K562 (cell line): ENCODE measurements around the gene B3GNT9. TPM values are rescaled to one million over a fixed set of nuclear protein-coding genes. Genes with fewer than 3 reads are reported as not detected.

ENCODE experiments used
- ATAC-seq: fragments of 200-7000 bp; cut with Tn5 transposase; 3 replicates; pipeline ENCODE4 v1.9.1; 2020; ENCODE audit warnings: moderate library complexity
- BruUV-seq: library from RNA; stranded (reverse); fragments of 400-500 nt; replicated peaks from 2 replicates; lab custom pipeline; 2021; lab: Mats Ljungman, UMichigan
- CTCF ChIA-PET: fragments of 300-600 bp; formaldehyde crosslinking; extraction: SDS; loops from one replicate; lab custom pipeline; 2021; ENCODE audit warnings: low intra/inter-chr PET ratio; lab: Yijun Ruan, JAX
- POLR2A ChIA-PET: fragments of 300-600, 350-650 bp; sonication (Branson Sonifier 250); formaldehyde crosslinking; extraction: SDS; loops from one replicate; lab custom pipeline; 2021; ENCODE audit warnings: antibody characterized with exemption, inconsistent platforms; lab: Yijun Ruan, JAX
- DNase-seq, 4 experiments: peaks; one replicate each; pipeline versions ENCODE4 v3.0.0 to v3.0.0-alpha.2; 2011 to 2018; ENCODE audit warnings: low spot score in 3 of 4, mixed read lengths in 3 of 4; ENCODE audit errors: extremely low read depth in 1 of 4
- FAIRE-seq: peaks from 2 replicates; lab custom pipeline; 2011; peaks lifted over from hg19 to GRCh38; lab: Jason Lieb, UNC
- H2AFZ ChIP-seq: 2 replicates; pipeline ENCODE4 v1.6.0; 2011; ENCODE audit warnings: low read depth, low read length, control low read depth, inconsistent platforms
- H3K27ac ChIP-seq: fragments of 200-600 bp; 3 replicates; pipeline ENCODE4 v1.8.0; 2011; ENCODE audit warnings: low read depth, mild to moderate bottlenecking, control low read depth, inconsistent platforms, low read length, moderate library complexity, mixed read lengths; ENCODE audit errors: extremely low read depth
- H3K27me3 ChIP-seq, 2 experiments: fragments of 300-600 bp in 1 of 2; 2 replicates in 1 of 2; 3 replicates in 1 of 2; pipeline versions ENCODE4 v1.6.0 to v1.8.0; 2011; ENCODE audit warnings: inconsistent platforms in 2 of 2, low read length in 2 of 2, mild to moderate bottlenecking in 1 of 2, mixed read lengths in 1 of 2, moderate library complexity in 1 of 2; ENCODE audit not compliant: control insufficient read depth in 2 of 2, insufficient read depth in 2 of 2
- H3K36me3 ChIP-seq: fragments of 300-600 bp; 3 replicates; pipeline ENCODE4 v1.8.0; 2011; ENCODE audit warnings: mild to moderate bottlenecking, low read length, inconsistent platforms; ENCODE audit not compliant: control insufficient read depth, insufficient read depth
- H3K4me1 ChIP-seq, 2 experiments: fragments of 200-600 bp in 1 of 2; replicated peaks in 1 of 2; 2 replicates in 1 of 2; 3 replicates in 1 of 2; pipeline versions ENCODE4 v1.5.1 to v1.8.0; 2011; ENCODE audit warnings: inconsistent platforms in 2 of 2, low read length in 2 of 2, mild to moderate bottlenecking in 1 of 2, mixed read lengths in 1 of 2, moderate library complexity in 1 of 2; ENCODE audit not compliant: control insufficient read depth in 2 of 2, insufficient read depth in 2 of 2
- H3K4me2 ChIP-seq: 2 replicates; pipeline ENCODE4 v1.6.1; 2011; ENCODE audit warnings: low read length, control low read depth, inconsistent platforms, mixed read lengths; ENCODE audit not compliant: insufficient read depth
- H3K4me3 ChIP-seq: fragments of 200-600 bp; sonication (generic), shearing (Covaris generic); 2 replicates; pipeline ENCODE4 v1.5.1; 2016; ENCODE audit warnings: control low read depth, inconsistent platforms
- H3K79me2 ChIP-seq: fragments of 200-600 bp; 3 replicates; pipeline ENCODE4 v1.8.0; 2011; ENCODE audit warnings: low read length, inconsistent platforms; ENCODE audit not compliant: control insufficient read depth, insufficient read depth
- H3K9ac ChIP-seq, 2 experiments: 2 replicates each; pipeline versions ENCODE4 v1.6.0 to v1.6.1; 2011; ENCODE audit warnings: low read depth in 2 of 2, low read length in 2 of 2, control low read depth in 1 of 2, inconsistent platforms in 1 of 2, mild to moderate bottlenecking in 1 of 2, mixed read lengths in 1 of 2; ENCODE audit not compliant: insufficient read depth in 1 of 2
- H3K9me1 ChIP-seq: one replicate; pipeline ENCODE4 v1.6.0; 2011; ENCODE audit warnings: inconsistent platforms, mild to moderate bottlenecking, low read length, moderate library complexity; ENCODE audit not compliant: control insufficient read depth, insufficient read depth
- H3K9me3 ChIP-seq: replicated peaks from 2 replicates; pipeline ENCODE4 v1.5.1; 2011; ENCODE audit warnings: low read depth, low read length, inconsistent platforms; ENCODE audit not compliant: control insufficient read depth, insufficient read depth
- H4K20me1 ChIP-seq: replicated peaks from 2 replicates; pipeline ENCODE4 v1.6.1; 2011; ENCODE audit warnings: low read length, inconsistent platforms, mixed read lengths; ENCODE audit not compliant: control insufficient read depth, insufficient read depth
- CBX2 ChIP-seq: fragments of 200-600 bp; sonication (generic); IDR thresholded peaks from one replicate; pipeline ENCODE4 v1.6.1; 2012; ENCODE audit warnings: mild to moderate bottlenecking, low read length, inconsistent platforms; ENCODE audit not compliant: insufficient read depth, poor library complexity, severe bottlenecking
- CEBPB ChIP-seq: fragments of 450-650 bp; IDR thresholded peaks from 2 replicates; pipeline ENCODE4 v1.6.1; 2016; ENCODE audit warnings: missing genetic modification characterization, missing compliant biosample characterization
- EHMT2 ChIP-seq: fragments of 450-650 bp; IDR thresholded peaks from 2 replicates; pipeline ENCODE4 v1.6.1; 2018; ENCODE audit warnings: antibody characterized with exemption
- FOXJ2 ChIP-seq: fragments of 200-800 bp; sonication (Bioruptor generic); IDR thresholded peaks from 2 replicates; pipeline ENCODE4 v1.6.1; 2016; ENCODE audit warnings: missing genetic modification characterization, missing compliant biosample characterization
- KAT2B ChIP-seq: IDR thresholded peaks from one replicate; pipeline ENCODE4 v1.6.1; 2012; ENCODE audit warnings: low read depth, mild to moderate bottlenecking, control low read depth, inconsistent platforms, low read length, moderate library complexity
- MECOM ChIP-seq: fragments of 250-450 bp; sonication (Bioruptor Pico); IDR thresholded peaks from 2 replicates; pipeline ENCODE4 v1.8.0; 2022; ENCODE audit warnings: inconsistent platforms
- NKRF ChIP-seq: fragments of 450-650 bp; IDR thresholded peaks from 2 replicates; pipeline ENCODE4 v1.6.1; 2016; ENCODE audit warnings: borderline replicate concordance
- PHF21A ChIP-seq: fragments of 450-650 bp; IDR thresholded peaks from 2 replicates; pipeline ENCODE4 v1.6.1; 2017; ENCODE audit warnings: low read depth, borderline replicate concordance
- RFX7 ChIP-seq: fragments of 250-450 bp; sonication (Bioruptor Pico); IDR thresholded peaks from 2 replicates; pipeline ENCODE4 v1.5.1; 2021; ENCODE audit warnings: mild to moderate bottlenecking
- SAFB ChIP-seq: fragments of 200-400 bp; formaldehyde crosslinking; IDR thresholded peaks from 2 replicates; pipeline ENCODE4 v1.6.1; 2017; ENCODE audit warnings: low read depth, low read length, borderline replicate concordance
- TAL1 ChIP-seq: fragments of 450-650 bp; IDR thresholded peaks from 2 replicates; pipeline ENCODE4 v1.6.1; 2016; ENCODE audit warnings: mild to moderate bottlenecking
- USF1 ChIP-seq: sonication (generic); formaldehyde crosslinking; IDR thresholded peaks from 2 replicates; pipeline ENCODE4 v1.9.0; 2022; ENCODE audit warnings: mild to moderate bottlenecking, missing genetic modification reagents
- ZFX ChIP-seq: sonication (generic); formaldehyde crosslinking; IDR thresholded peaks from 2 replicates; pipeline ENCODE4 v1.8.0; 2022; ENCODE audit warnings: mild to moderate bottlenecking, missing genetic modification reagents, moderate library complexity
- WGBS: fragments of 100-300 bp; shearing (Covaris generic); methylation state at CpG from one replicate; pipeline ENCODE4 v1.1.6; 2016; ENCODE audit warnings: low coverage, mixed read lengths; ENCODE audit not compliant: insufficient coverage; ENCODE audit errors: missing lambda C conversion rate; 5-methylcytosine and 5-hydroxymethylcytosine counted together
- in situ Hi-C: fragments of 300-500 bp; cut with MboI; formaldehyde crosslinking; loops from 4 replicates; pipeline ENCODE4 v1.15.0; 2018; ENCODE audit warnings: inconsistent platforms, mixed read lengths
- intact Hi-C: fragments of 100-400 bp; cut with micrococcal nuclease; formaldehyde crosslinking; loops from 2 replicates; pipeline ENCODE4 v1.14.2; 2022
- polyA plus RNA-seq, 8 experiments: library from polyadenylated mRNA; depleted of rRNA in 4 of 8; stranded (reverse) in 5 of 8; unstranded in 3 of 8; fragments of >200 nt; fragmentation: Nextera tagmentation in 2 of 8; fragmentation: Illumina TruSeq in 1 of 8; extraction: Ambion mirVana in 2 of 8; extraction: Trizol in 1 of 8; gene quantifications; 2 replicates each; pipeline versions ENCODE4 v1.2.1 to v1.2.3, GENCODE V29; 2011 to 2014; ENCODE audit warnings: inconsistent platforms in 1 of 8, missing spikeins in 1 of 8
- total RNA-seq, 7 experiments: library from RNA; depleted of rRNA in 6 of 7; stranded (reverse); fragments of >200 nt in 6 of 7; fragmentation: Illumina TruSeq in 2 of 7; extraction: Trizol in 2 of 7; gene quantifications; 2 replicates each; pipeline versions ENCODE4 v1.2.1 to v1.2.3, GENCODE V29; 2011 to 2021; ENCODE audit warnings: low replicate concordance in 1 of 7

B3GNT9 gene
- total and polyA plus RNA-seq, 9 of the 15 experiments (the other 6 are each of a cell fraction or from before 2014, with no cell fraction given): 0.01 to 1.8 (median 1.1) TPM; not detected in 1

- H3K27me3 ChIP-seq: no peaks in the 10 kb centered on the region
- POLR2A ChIA-PET: interaction anchor here (1.0 kb wide), 2 partner anchors 9 to 15 kb away, joined by 3 read pairs; no protein-coding TSS in a partner anchor
Measured at GRCh38 chr16:67120025-67120424, 30.8 kb downstream of the B3GNT9 start.

More at GRCh38 chr16:67120025-67120424, 30.8 kb downstream of the B3GNT9 start:
- Histone ChIP-seq H3K9me3 (no peaks in the 10 kb centered on the region), H3K9ac (no peak overlapping the region), H3K36me3 (peaks cover 61% of the 10 kb centered on the region), H4K20me1 (peaks cover 3% of the 10 kb centered on the region; the same call in 1 of the 2 replicates), H3K27ac (no peak overlapping the region), H3K4me2 (no peak overlapping the region), H3K4me1 (peaks cover 0 to 3% of the 10 kb centered on the region in 2 experiments; a peak in 1 of 5 replicates), H3K79me2 (peaks cover 18% of the 10 kb centered on the region)
- no TSS peak for BruUV-seq
- in situ Hi-C loops: no loop called here
- intact Hi-C loops: no loop called here
- WGBS: 72% methylated on average over 5 of the region's 5 CpGs
- no peak for TF ChIP-seq NKRF
- TF ChIP-seq CEBPB (tag): no peak
- no peak for TF ChIP-seq PHF21A
- TF ChIP-seq FOXJ2: no peak
- TF ChIP-seq ZFX (CRISPR knock-in tag): no peak
- no peak for TF ChIP-seq CBX2
- TF ChIP-seq EHMT2: no peak
- no peak for TF ChIP-seq RFX7 (CRISPR knock-in tag)
- no peak for TF ChIP-seq MECOM (CRISPR knock-in tag)
- TF ChIP-seq KAT2B: no peak
- no peak for TF ChIP-seq TAL1
- TF ChIP-seq SAFB: no peak
- no peak for TF ChIP-seq USF1 (CRISPR knock-in tag)
- TF ChIP-seq, all 486 proteins: peak for 0
- CTCF ChIA-PET: no interaction called here
- FAIRE-seq (no peak), ATAC-seq (no peak), DNase-seq (no peak)
- H2AFZ ChIP-seq: no peak overlapping the region
- H3K9me1 ChIP-seq: no peaks in the 10 kb centered on the region
- H3K4me3 ChIP-seq: no peak overlapping the region
